Transverse colon (tissue), 4 donors: Measurements from ENCODE around the gene STIM1. TPM values are rescaled to one million over a fixed set of nuclear protein-coding genes. Genes with fewer than 3 reads are reported as not detected.

ENCODE experiments used
- DNase-seq: peaks from one replicate; pipeline ENCODE4 v3.0.0-alpha.2; 2019
- H3K27ac ChIP-seq, 4 donors: fragments of 200-600 bp; sonication (generic); 2 replicates each; pipeline ENCODE4 v1.5.1; 2016 to 2018; ENCODE audit warnings: inconsistent platforms in 4 of 4
- H3K27me3 ChIP-seq: fragments of 200-600 bp; sonication (generic); 2 replicates; pipeline ENCODE4 v1.5.1; 2017; ENCODE audit warnings: inconsistent platforms
- H3K36me3 ChIP-seq, 4 donors: fragments of 200-600 bp; sonication (generic); 2 replicates each; pipeline ENCODE4 v1.5.1; 2017 to 2019; ENCODE audit warnings: inconsistent platforms in 4 of 4
- H3K4me1 ChIP-seq, 4 donors: fragments of 200-600 bp; sonication (generic); 2 replicates each; pipeline ENCODE4 v1.5.1; 2017 to 2020; ENCODE audit warnings: inconsistent platforms in 4 of 4
- H3K4me3 ChIP-seq, 4 donors: fragments of 200-600 bp; sonication (generic); 1 replicate in 1 of 4; 2 replicates in 3 of 4; pipeline versions ENCODE4 v1.5.1 to v1.6.1; 2017 to 2019; ENCODE audit warnings: inconsistent platforms in 4 of 4
- H3K9me3 ChIP-seq, 2 donors: fragments of 200-600 bp; sonication (generic); 2 replicates each; pipeline ENCODE4 v1.5.1; 2017 to 2019; ENCODE audit warnings: inconsistent platforms in 2 of 2
- CTCF ChIP-seq, 5 experiments: fragments of 200-600 bp in 3 of 5; fragments of 450-650 bp in 2 of 5; sonication (generic) in 3 of 5; IDR thresholded peaks; 1 replicate in 2 of 5; 2 replicates in 3 of 5; pipeline ENCODE4 v1.5.1; 2016 to 2017; ENCODE audit warnings: antibody characterized with exemption in 5 of 5, inconsistent platforms in 3 of 5, mild to moderate bottlenecking in 2 of 5, moderate library complexity in 1 of 5
- EP300 ChIP-seq: sonication (generic); formaldehyde crosslinking; IDR thresholded peaks from one replicate; pipeline ENCODE4 v1.6.1; 2017; ENCODE audit warnings: antibody characterized with exemption, low read depth
- POLR2A ChIP-seq: fragments of 450-650 bp; IDR thresholded peaks from one replicate; pipeline ENCODE4 v1.6.1; 2016; ENCODE audit warnings: antibody characterized with exemption, mild to moderate bottlenecking, moderate library complexity
- POLR2AphosphoS5 ChIP-seq, 3 donors: sonication (generic); formaldehyde crosslinking; IDR thresholded peaks; one replicate each; pipeline ENCODE4 v1.6.1; 2016; ENCODE audit warnings: antibody characterized with exemption in 3 of 3
- WGBS, 2 donors: methylation state at CpG; one replicate each; pipeline ENCODE4 v1.1.5; 2018; ENCODE audit warnings: low coverage in 1 of 2; 5-methylcytosine and 5-hydroxymethylcytosine counted together
- in situ Hi-C, 4 donors: fragments of 200-750 bp; cut with MboI; loops; one replicate each; pipeline versions ENCODE4 v1.15.0 to v1.15.1; 2017; ENCODE audit warnings: low sequenced_read_pairs in 3 of 4, low pct_ligation_motif_present in 1 of 4, low pct_unique_long_range_greater_than_20kb in 1 of 4
- intact Hi-C: fragments of 100-400 bp; cut with DNase I; formaldehyde crosslinking; loops from one replicate; pipeline ENCODE4 v1.15.1; 2023; ENCODE audit warnings: low total_unique reads
- total RNA-seq, 4 donors: library from RNA; depleted of rRNA; stranded (reverse); fragments of >200 nt; gene quantifications; one replicate each; pipeline ENCODE4 v1.1.0, GENCODE V29; 2016

Gene STIM1
- total RNA-seq, 4 donors from 2014 or later: 41.2 to 79.3 (median 48.0) TPM

DNA sequence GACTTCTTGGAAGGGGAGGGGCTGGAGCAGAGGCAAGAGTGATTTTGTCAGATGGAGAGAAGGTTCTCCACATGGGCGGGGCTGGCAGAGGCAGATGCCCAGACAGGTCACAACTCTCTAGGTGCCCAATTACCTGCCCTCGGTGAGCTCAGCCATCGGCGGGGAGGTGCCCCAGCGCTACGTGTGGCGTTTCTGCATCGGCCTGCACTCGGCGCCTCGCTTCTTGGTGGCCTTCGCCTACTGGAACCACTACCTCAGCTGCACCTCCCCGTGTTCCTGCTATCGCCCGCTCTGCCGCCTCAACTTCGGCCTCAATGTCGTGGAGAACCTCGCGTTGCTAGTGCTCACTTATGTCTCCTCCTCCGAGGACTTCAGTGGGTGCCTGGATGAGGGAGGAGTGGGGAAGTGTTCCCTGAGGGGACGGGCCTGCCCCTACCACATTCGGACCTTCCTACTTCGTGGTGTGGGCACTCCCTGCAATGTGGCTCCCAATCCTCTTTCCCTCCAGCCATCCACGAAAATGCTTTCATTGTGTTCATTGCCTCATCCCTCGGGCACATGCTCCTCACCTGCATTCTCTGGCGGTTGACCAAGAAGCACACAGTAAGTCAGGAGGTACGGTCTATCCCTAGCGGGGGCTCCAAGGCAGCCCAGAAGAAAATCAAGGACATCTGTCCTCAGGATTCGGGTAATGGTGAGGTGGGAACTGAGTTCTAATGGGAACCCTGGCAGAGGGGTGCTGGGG is 31.5 kb upstream of the STIM1 start:
- Histone ChIP-seq H3K4me3 (no peak overlapping the region), H3K27ac (no peak overlapping the region), H3K27me3 (no peaks in the 10 kb centered on the region), H3K36me3 (peaks cover 0 to 12% (median 3%) of the 10 kb centered on the region in 4 donors), H3K4me1 (no peaks in the 10 kb centered on the region), H3K9me3 (no peaks in the 10 kb centered on the region)
- 93 to 100% methylated on average over 1 to 30 of the region's 30 CpGs for WGBS, 2 donors
- in situ Hi-C loops: no loop called here
- intact Hi-C loops: no loop called here
- TF ChIP-seq EP300 (no peak), CTCF (IDR thresholded peaks at IDR 0.05) (no peak), POLR2AphosphoS5 (IDR thresholded peaks at IDR 0.05) (no peak), POLR2A (no peak)
- no peak for DNase-seq

- DNase-seq: peak; percentile 74
- TF ChIP-seq EP300: no peak
- TF ChIP-seq CTCF (IDR thresholded peaks at IDR 0.05): peak; percentile 58 to 65 (median 62)
- Histone ChIP-seq H3K27ac (no peak overlapping the region), H3K4me3 (no peak overlapping the region), H3K9me3 (no peaks in the 10 kb centered on the region), H3K36me3 (peaks cover 0 to 12% (median 3%) of the 10 kb centered on the region in 4 donors), H3K27me3 (no peaks in the 10 kb centered on the region), H3K4me1 (no peaks in the 10 kb centered on the region)
- intact Hi-C loops (no loop called here), in situ Hi-C loops (no loop called here)
- 79% methylated on average over 18 of the region's 18 CpGs; no CpG with 5 or more reads in 1 of the 2 donors for WGBS, 2 donors
Observed at GRCh38 chr11:3824714-3825472, 30.6 kb upstream of the STIM1 start.

GRCh38 chr11:3825473-3826154 is 29.9 kb upstream of the STIM1 start:
- in situ Hi-C loops: no loop called here
- 70 to 100% methylated on average over 1 to 8 of the region's 8 CpGs for WGBS, 2 donors
- no peak for DNase-seq
- H3K4me1 ChIP-seq: no peaks in the 10 kb centered on the region
- H3K27me3 ChIP-seq: no peaks in the 10 kb centered on the region
- TF ChIP-seq POLR2A (no peak), CTCF (IDR thresholded peaks at IDR 0.05) (no peak), EP300 (no peak), POLR2AphosphoS5 (IDR thresholded peaks at IDR 0.05) (no peak)
- intact Hi-C loops: no loop called here
- no peak overlapping the region for H3K4me3 ChIP-seq
- H3K9me3 ChIP-seq: no peaks in the 10 kb centered on the region
- H3K36me3 ChIP-seq: peaks cover 0 to 12% (median 3%) of the 10 kb centered on the region in 4 donors
- H3K27ac ChIP-seq: no peak overlapping the region

GRCh38 chr11:3826721-3827120 is 28.7 kb upstream of the STIM1 start:
- in situ Hi-C loops: no loop called here
- no peak for DNase-seq
- Histone ChIP-seq H3K9me3 (no peaks in the 10 kb centered on the region), H3K4me3 (no peak overlapping the region), H3K27me3 (no peaks in the 10 kb centered on the region), H3K36me3 (peaks cover 0 to 12% (median 3%) of the 10 kb centered on the region in 4 donors), H3K4me1 (peaks cover 0 to 10% (median under 1%) of the 10 kb centered on the region in 4 donors), H3K27ac (no peak overlapping the region)
- intact Hi-C loops: no loop called here
- 96% methylated on average over 3 of the region's 3 CpGs; no CpG with 5 or more reads in 1 of the 2 donors for WGBS, 2 donors
- no peak for TF ChIP-seq POLR2AphosphoS5 (IDR thresholded peaks at IDR 0.05)
- no peak for TF ChIP-seq EP300
- no peak for TF ChIP-seq CTCF (IDR thresholded peaks at IDR 0.05)
- TF ChIP-seq POLR2A: no peak
